Neural cell (in vitro differentiated cells): ENCODE data around the gene DEFB110. TPM values are rescaled to one million over a fixed set of nuclear protein-coding genes. Genes with fewer than 3 reads are reported as not detected.

ENCODE experiments used
- H2AFZ ChIP-seq: fragments of 200-600, 300-800 bp; sonication (generic), shearing (Covaris generic); 2 replicates; pipeline ENCODE4 v1.6.0; 2014; ENCODE audit warnings: low read depth, mild to moderate bottlenecking, antibody characterized with exemption, low read length, moderate library complexity
- H3F3A ChIP-seq: fragments of 200-600 bp; shearing (Covaris generic); 2 replicates; pipeline ENCODE4 v1.6.1; 2016; ENCODE audit warnings: mild to moderate bottlenecking, moderate library complexity, mixed read lengths, antibody characterized with exemption, low read length; ENCODE audit not compliant: insufficient read depth, poor library complexity, severe bottlenecking
- H3K27ac ChIP-seq: fragments of 200-600, 300-800 bp; sonication (generic), shearing (Covaris generic); 2 replicates; pipeline ENCODE4 v1.5.1; 2014; ENCODE audit warnings: mild to moderate bottlenecking, low read length, moderate library complexity
- H3K27me3 ChIP-seq: fragments of 300-800, 200-600 bp; sonication (generic), shearing (Covaris generic); 2 replicates; pipeline ENCODE4 v1.6.0; 2014; ENCODE audit warnings: mild to moderate bottlenecking, low read depth, low read length, moderate library complexity; ENCODE audit not compliant: insufficient read depth
- H3K36me3 ChIP-seq: fragments of 300-800, 200-600 bp; sonication (generic), shearing (Covaris generic); 2 replicates; pipeline ENCODE4 v1.5.1; 2014; ENCODE audit warnings: mild to moderate bottlenecking, antibody characterized with exemption, low read length, moderate library complexity; ENCODE audit not compliant: insufficient read depth
- H3K4me2 ChIP-seq: fragments of 300-800, 200-600 bp; sonication (generic), shearing (Covaris generic); 2 replicates; pipeline ENCODE4 v1.6.0; 2014; ENCODE audit warnings: mild to moderate bottlenecking, low read length
- H3K4me3 ChIP-seq: fragments of 300-800, 200-600 bp; sonication (generic), shearing (Covaris generic); 2 replicates; pipeline ENCODE4 v1.5.1; 2014; ENCODE audit warnings: mild to moderate bottlenecking, low read length, moderate library complexity
- H3K79me2 ChIP-seq: fragments of 200-600 bp; shearing (Covaris generic); replicated peaks from 2 replicates; pipeline ENCODE4 v1.6.0; 2014; ENCODE audit warnings: mild to moderate bottlenecking, low read length, moderate library complexity; ENCODE audit not compliant: insufficient read depth
- H3K9ac ChIP-seq: fragments of 300-800, 200-600 bp; sonication (generic), shearing (Covaris generic); 2 replicates; pipeline ENCODE4 v1.6.1; 2016; ENCODE audit warnings: mild to moderate bottlenecking, low read length, mixed read lengths
- H3K9me2 ChIP-seq: fragments of 200-600 bp; shearing (Covaris generic); 2 replicates; pipeline ENCODE4 v1.6.1; 2016; ENCODE audit warnings: mild to moderate bottlenecking, low read length, mixed read lengths; ENCODE audit not compliant: insufficient read depth
- H3K9me3 ChIP-seq: fragments of 200-600, 300-800 bp; sonication (generic), shearing (Covaris generic); 2 replicates; pipeline ENCODE4 v1.6.1; 2016; ENCODE audit warnings: mild to moderate bottlenecking, mixed run types, low read length, moderate library complexity, mixed read lengths
- H4K20me1 ChIP-seq: fragments of 200-600 bp; shearing (Covaris generic); 2 replicates; pipeline ENCODE4 v1.6.1; 2016; ENCODE audit warnings: mild to moderate bottlenecking, mixed run types; ENCODE audit not compliant: insufficient read depth
- CTCF ChIP-seq: fragments of 450-650 bp; IDR thresholded peaks from 2 replicates; pipeline ENCODE4 v1.5.1; 2014; ENCODE audit warnings: antibody characterized with exemption, mild to moderate bottlenecking, moderate library complexity; ENCODE audit not compliant: poor library complexity, severe bottlenecking
- EP300 ChIP-seq: fragments of 450-650 bp; conservative IDR thresholded peaks from 2 replicates; pipeline ENCODE4 v1.6.1; 2014; ENCODE audit warnings: antibody characterized with exemption, mild to moderate bottlenecking, moderate library complexity; ENCODE audit not compliant: poor library complexity, severe bottlenecking
- EZH2 ChIP-seq: fragments of 200-600, 300-800 bp; shearing (Covaris generic), sonication (generic); IDR thresholded peaks from 2 replicates; pipeline ENCODE4 v1.6.1; 2014; ENCODE audit warnings: antibody characterized with exemption, low read length, borderline replicate concordance, mild to moderate bottlenecking; ENCODE audit not compliant: insufficient read depth, poor library complexity, severe bottlenecking
- MXI1 ChIP-seq: fragments of 450-650 bp; conservative IDR thresholded peaks from 2 replicates; pipeline ENCODE4 v1.6.1; 2014; ENCODE audit warnings: antibody characterized with exemption, mild to moderate bottlenecking; ENCODE audit not compliant: poor library complexity, severe bottlenecking
- POLR2AphosphoS5 ChIP-seq: IDR thresholded peaks from 2 replicates; pipeline ENCODE4 v1.6.1; 2012
- RAD21 ChIP-seq: fragments of 450-650 bp; conservative IDR thresholded peaks from 2 replicates; pipeline ENCODE4 v1.6.1; 2014; ENCODE audit warnings: antibody characterized with exemption, mild to moderate bottlenecking, moderate library complexity
- REST ChIP-seq: IDR thresholded peaks from 2 replicates; pipeline ENCODE4 v1.6.1; 2012; ENCODE audit warnings: borderline replicate concordance
- SMC3 ChIP-seq: fragments of 450-650 bp; conservative IDR thresholded peaks from 2 replicates; pipeline ENCODE4 v1.6.1; 2014; ENCODE audit warnings: antibody characterized with exemption, mild to moderate bottlenecking, moderate library complexity; ENCODE audit not compliant: poor library complexity
- TAF1 ChIP-seq: IDR thresholded peaks from 2 replicates; pipeline ENCODE4 v1.6.1; 2012; ENCODE audit warnings: low read depth
- polyA plus RNA-seq: library from polyadenylated mRNA; depleted of rRNA; stranded (reverse); fragments of >200 nt; gene quantifications from 2 replicates; pipeline ENCODE4 v1.2.3, GENCODE V29; 2014

Gene DEFB110
- polyA plus RNA-seq, 1 donor from 2014 or later = not detected

GRCh38 chr6:49969605-49970004 lies 52.2 kb downstream of the DEFB110 start, which contains the start of gene DEFB113:
TSS of gene DEFB113 (minus strand) at chr6:49969625. CDS start at chr6:49969625, 0 bp downstream.
- no peaks in the 10 kb centered on the region for H3K9me2 ChIP-seq
- H3K4me2 ChIP-seq = no peak within 1 kb of the TSS
- TF ChIP-seq EZH2 = no peak
- no peak for TF ChIP-seq TAF1
- TF ChIP-seq EP300 = no peak
- no peak for TF ChIP-seq SMC3
- no peak for TF ChIP-seq RAD21
- no peak for TF ChIP-seq CTCF
- TF ChIP-seq POLR2AphosphoS5 = no peak
- no peak for TF ChIP-seq REST
- TF ChIP-seq MXI1 = no peak
- no peak within 1 kb of the TSS for H3K27ac ChIP-seq
- H3K4me3 ChIP-seq = no peak within 1 kb of the TSS
- H3K9me3 ChIP-seq = no peaks in the 10 kb centered on the region
- H4K20me1 ChIP-seq = no peaks in the 10 kb centered on the region
- no peaks in the 10 kb centered on the region for H3K36me3 ChIP-seq
- H3F3A ChIP-seq = no peaks in the 10 kb centered on the region
- H2AFZ ChIP-seq = no peak within 1 kb of the TSS
- no peaks in the 10 kb centered on the region for H3K79me2 ChIP-seq
- H3K27me3 ChIP-seq = no peaks in the 10 kb centered on the region
- no peak within 1 kb of the TSS for H3K9ac ChIP-seq

Other genes starting within 250 kb of the DEFB110 start
- gene PGK2, start 234.7 kb downstream of the DEFB110 start, polyA plus RNA-seq = not detected in 2 replicates
- not detected in 2 replicates for gene CRISP1, start 155.5 kb downstream of the DEFB110 start, polyA plus RNA-seq
- not detected in 2 replicates for gene DEFB114, start 57.8 kb downstream of the DEFB110 start, polyA plus RNA-seq
- gene DEFB113, start 52.4 kb downstream of the DEFB110 start, polyA plus RNA-seq = not detected in 2 replicates
- gene DEFB112, start 27.9 kb upstream of the DEFB110 start, polyA plus RNA-seq = not detected in 2 replicates